T-helper 9 cell (primary cell): ENCODE results near the gene ATP8B4.

ENCODE experiments used
- DNase-seq: peaks from one replicate; pipeline ENCODE4 v3.0.0-alpha.2; 2020

The ATP8B4 gene

DNA sequence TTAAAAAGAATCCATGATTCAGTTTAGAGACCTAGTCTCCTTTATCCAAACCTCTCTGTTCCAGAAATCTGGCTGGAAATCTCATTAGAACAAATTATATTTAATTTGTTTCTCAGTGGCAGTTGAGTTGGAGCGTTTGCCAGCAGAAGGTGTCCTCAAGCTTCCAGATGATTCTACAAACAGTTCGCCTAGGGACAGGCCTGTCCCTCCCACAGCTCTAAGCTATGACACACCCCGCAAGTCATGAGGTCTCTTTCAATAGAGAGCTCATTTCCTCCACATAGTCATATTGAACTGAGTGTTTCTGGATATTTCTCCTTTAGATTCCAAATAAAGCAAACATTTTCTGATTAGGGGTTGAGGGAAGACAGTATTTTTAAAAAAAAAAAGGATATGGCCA, 230.3 kb downstream of the ATP8B4 start:
- no peak for DNase-seq

DNA sequence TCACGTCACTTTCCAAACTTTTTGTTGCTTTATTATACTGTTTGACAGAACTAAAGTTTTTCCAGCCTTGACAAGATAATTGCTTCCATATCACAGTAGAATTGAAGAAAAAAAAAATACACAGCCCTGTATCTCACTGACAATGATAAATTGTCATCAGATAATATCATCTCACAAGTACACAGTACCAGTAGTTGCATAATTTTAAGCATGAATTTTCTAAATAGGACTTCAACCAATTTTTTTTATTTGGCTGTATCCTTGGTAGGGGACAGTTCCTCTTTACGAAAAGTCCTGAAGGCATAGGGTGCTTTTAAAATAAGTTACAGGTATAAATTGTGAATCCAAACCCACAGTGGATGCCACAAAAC, 230.7 kb downstream of the ATP8B4 start:
- DNase-seq = no peak

DNA sequence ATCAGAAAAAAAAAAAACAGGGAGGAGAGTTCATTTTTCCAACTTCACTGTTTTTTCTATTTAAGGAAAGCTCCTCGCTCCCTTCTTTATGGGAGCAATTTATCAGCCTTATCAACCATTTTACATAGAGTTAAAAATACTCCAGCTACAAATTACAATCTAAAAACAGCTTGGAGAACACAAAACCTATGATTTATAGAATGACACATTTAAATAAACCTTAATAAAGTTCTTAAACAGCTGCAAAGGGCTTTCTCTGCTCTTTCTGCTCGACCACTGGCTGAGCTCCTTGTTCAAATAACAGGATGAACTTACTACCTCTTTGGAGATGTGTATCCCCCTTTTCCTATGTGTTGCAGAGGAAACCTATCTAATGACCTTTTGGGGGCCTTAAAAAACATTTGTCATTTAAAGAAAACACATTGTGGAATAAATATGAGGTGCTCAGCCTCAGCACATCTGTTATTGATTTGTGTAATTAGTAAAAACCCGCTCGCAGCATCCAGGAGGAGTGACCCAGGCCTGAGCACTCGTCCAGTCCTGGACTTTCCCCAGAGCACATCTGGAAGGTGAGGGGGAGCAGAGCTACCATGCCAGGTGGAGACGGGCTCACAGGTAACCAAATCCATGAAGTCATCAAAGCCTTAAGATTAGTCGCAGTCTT, 231.2 kb downstream of the ATP8B4 start:
- DNase-seq = no peak

DNA sequence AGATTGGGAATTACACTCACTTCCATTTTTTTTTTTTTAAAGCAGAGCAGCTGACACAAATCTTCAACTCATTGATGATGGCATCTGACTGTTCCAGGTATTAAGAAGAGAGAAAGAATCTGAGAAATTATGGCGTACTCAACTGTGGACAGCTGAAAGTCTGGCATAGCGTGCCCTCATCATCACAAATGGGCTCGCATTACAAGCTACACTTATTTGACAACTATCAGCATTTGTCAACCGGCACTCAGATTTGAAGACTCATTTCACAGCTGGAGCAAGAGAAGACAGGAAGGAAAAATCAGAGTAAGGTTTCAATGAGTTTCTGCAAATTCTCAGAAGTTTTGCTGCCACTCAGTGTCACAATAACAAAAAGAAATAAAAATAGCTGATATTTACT, 235.9 kb downstream of the ATP8B4 start:
- DNase-seq = no peak

DNA sequence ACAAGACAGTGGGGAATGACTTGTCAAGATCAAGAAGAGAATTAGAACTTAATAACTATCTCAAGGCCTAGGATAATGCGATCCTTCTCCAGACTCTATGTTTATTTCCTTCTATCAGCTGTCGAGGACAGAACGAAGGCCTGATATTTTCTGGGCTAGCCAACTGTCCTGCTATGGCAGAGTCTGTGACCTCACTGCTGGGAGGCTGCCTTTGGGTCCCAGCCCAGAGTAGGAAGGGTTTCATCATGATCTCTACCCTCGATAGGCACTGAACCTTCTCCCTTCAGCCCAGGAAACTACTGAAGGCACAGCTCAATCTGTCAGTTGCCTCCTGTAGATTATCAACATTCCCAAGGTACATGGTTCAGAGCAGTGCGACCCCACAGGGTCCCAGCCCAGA, 237.2 kb downstream of the ATP8B4 start:
- no peak for DNase-seq

DNA sequence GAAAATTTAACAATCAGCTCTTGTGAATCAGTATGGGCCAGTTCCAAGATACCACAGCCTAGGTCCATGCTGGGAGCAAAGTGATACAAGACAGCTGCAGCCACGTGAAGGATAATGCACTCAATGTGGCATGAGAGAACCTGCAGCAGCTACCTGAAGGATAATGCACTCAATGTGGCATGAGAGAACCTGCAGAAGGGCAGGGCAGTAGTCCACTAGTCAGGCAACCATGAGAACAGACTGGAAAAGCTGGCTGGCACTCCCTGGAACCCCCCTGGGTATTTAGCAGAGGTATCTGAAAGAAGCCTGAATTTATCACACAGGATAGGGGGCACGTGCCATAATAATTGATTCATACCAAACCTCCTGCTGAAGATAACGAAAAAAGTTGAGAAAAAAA, 237.6 kb downstream of the ATP8B4 start:
- DNase-seq = no peak

DNA sequence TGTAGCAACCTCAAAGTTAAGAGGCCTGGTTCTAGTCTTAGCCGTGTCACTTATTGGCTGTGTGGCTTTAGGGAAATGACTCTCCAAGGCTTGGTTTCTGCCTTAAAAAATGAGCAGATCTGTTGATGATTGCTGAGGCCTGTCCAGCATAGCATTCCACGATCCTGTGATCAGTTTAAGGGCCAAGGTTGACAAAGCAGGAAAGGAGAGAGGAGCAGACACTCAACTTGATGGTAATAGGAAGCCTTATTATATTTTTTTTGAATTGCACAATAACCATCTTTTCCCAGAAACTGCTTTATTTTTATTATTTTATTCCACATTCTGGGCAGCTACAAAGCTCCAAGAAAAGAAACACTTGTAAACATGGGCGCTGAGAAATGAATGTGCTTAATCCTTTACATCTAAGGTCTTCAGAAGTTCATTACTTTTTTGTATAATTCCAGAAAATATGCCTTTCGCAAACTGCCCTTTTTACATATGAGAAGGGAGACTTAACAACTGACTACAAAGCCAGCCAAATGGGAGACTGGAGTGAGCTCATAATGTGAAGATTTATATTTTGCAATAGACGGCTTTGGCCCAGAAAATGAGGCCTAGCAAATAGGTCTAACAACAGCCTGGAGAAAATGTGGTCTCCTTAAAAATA, 241.0 kb downstream of the ATP8B4 start:
- DNase-seq = no peak

DNA sequence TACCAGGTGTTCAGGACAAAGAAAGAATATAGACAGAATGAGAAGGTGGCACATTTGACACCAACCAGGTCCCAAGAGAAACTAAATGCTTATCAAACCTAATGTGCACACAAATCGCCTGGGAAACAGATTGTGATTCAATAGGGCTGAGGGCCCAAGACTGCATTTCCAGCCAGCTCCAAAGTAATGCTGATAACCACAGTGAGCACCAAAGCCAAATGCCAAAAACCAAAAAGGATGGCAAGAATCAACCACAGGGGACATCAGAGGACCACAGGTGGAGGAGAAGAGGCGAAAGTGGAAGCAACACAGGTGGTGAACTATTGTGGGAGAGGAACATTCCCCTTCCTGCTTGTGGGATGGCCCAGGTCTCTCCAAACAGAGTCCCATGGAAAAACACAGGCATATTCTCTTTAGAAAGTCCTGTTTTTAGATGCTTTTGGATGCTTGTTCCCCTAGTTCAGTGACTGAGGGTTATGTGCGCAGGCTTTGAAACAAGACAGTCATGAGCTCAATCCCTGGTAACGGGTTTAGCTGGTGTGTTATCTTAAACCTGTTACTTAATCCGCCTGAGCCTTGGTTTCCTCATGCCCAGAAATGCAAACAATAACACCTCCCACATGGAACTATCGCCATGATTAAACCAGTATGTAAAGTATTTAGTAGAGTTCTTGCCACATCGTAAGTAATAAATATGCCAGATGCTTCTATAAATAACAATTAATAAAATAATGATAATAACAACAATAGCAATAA, 241.7 kb downstream of the ATP8B4 start:
- DNase-seq = no peak

DNA sequence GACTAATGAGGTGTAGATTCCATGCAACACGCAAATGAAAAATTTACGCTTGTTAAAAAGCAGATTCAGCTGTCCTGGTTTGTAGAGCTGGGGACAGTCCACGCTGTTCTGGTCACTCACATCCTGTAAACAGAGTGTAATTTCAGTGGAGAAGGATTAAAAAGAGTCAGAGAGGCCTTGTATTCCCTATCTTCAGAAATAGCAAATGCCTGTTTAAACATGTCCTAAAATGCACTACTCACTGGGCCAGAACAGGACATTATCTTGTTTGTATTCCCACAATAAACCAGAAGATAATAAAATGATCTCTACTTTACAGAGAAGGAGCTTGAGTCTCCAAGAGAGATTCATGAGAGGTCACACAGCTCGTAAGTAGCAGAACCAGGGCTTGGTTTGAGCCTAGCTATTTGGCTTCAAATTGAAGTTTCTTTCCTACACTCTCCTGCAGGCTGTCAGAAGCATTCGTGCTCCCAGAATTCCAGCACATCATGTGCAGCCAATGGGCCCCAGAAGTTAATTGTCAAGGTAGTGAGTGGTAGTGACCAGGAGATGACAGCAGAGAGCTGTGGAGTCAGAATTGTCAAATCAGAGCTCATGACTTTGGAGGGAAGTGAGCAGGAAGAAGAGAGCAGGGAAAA, 242.5 kb downstream of the ATP8B4 start:
- DNase-seq = no peak

DNA sequence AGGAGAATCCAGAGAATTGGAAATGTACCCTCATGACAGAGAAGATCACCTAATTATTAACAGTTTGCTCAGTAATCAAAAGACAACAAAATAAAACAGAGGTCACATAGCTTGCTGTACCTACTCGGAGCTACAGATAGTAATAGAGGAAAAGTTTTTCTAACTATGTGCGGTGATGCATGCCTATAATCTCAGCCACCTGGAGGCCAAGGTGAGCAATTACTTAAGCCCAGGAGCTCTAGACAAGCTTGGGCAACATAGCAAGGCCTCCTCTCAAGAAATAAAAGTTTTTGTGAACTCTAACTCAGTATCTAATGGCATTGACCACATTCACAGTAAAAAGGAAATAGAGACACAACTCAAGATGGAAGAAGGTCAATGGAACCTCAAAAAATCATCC, 243.6 kb downstream of the ATP8B4 start:
- DNase-seq = no peak

DNA sequence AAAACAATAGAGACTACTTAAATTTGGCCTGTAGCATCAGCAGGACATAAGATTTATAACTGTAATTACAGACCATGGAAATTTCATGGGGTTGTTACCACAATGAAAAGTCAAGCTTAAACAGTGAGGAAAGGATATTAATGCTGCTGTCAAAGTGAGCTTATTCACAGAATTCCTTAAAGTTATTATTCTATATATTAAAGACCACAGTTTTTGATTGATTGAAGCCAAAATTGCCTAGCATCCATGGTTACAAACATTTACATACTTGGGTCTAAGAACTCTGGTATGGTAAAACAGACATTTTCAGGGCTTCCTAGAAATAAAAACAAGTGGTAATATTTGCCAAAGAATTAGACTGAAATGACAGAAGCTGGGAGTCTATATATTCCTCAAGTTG, 248.6 kb downstream of the ATP8B4 start:
- no peak for DNase-seq

DNA sequence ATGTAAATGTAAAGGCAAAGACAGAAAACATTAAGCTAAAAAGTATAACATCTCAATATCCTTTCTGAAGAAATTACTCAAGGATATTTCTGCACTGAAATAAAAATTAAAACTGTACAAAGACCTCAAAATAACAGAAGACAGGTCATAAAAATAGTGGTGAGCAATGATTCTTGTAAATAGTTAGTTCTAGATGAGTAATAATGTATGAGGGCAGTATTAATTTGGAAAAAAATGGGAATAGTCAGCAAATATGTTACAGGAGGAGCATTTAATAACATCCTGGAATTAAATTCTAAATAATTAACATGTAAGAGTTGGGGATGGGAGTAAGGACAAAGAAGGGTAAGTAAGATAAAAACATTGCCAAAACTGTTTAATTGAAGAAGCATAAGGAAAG, 250.7 kb downstream of the ATP8B4 start:
- DNase-seq = no peak

DNA sequence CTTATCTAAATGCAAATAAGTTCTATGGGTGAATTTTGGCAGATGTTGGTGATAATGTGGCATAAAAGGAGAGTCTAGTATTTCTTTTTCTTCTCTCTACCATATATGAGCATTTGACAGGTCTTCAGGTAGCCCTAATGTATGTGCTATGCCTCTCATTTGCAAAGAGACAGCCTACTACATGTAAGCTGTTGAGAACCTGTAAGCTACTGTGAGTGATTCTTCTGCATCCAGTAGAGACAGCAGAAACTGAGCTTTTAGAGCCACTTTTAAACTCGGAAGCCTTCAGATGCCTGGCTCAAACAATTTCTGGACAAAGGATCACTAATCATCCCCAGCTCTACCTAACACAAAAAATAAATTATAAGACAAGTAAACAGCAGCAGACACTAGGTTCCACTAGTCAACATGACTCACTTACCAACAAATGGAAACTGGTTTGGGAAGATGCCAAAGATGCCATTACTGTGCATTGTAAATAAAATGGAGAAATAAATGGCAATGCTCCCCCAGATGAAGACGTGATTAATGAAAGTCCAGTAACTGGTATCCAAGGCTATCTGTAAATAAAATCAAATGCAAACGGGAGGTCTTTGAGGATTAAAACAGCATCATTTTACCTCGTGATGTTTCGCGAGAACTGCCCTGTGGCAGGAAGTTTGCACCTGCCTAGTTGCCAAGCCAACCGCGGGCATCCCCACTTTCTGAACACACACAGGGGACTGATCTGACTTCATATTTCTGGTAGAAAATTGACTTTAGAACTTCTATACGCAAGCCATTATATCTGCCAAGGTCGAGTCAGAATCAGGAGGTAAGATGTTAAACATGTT, 252.9 kb downstream of the ATP8B4 start:
- DNase-seq = no peak

DNA sequence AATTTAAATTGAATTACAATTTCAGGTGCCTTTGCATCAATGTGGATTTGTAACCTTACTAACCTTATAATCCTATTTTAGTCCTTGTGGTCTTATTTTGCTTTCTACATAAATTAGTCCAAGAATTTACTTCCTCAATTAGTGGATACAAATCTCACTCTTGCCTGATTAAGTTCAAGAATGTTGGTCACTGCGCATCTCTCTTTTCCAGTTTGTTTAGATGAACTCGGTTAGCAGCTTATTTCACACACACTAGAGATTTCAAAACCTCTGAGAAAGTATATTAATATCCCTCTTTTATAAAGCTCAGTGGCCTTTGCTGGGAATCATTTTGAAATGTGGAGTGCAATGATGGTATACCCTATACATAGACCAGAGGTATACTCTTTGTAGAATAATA, 254.8 kb downstream of the ATP8B4 start:
- no peak for DNase-seq

DNA sequence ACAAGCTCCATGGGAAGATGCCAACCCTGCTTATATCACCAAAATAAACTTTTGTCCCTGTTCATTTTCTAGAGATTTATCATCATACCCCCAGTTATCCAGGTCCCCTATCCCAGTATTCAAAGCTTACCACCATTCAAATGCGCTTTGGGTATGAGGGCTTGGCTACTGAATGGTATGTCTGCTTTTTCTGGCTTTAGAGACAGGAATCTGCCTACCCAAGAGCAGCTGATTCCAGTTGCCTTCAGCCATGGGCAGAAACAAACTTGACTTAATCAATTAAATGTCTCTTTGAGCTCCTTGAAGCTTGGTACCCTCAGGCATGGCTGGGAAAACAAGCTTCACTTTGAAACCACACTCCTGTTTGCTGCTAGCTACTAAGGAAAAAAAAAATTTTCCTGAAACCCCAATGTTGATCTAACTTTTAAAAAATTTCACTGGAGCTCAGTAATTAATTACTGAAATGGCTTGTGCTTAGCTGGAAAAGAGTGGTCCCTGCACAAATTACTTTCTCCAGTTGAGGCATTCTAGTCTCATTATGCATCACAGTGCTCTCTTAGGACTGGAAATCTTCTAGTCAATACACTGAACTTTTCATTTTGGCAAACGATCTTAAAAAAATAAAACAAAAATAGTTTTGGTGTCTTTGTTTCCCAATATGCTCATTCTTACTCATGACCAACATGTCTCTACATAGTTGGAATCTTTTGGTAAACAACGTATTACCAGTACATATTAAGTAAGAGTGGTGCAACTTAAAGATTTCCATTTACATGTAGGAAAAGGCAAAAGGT, 255.4 kb downstream of the ATP8B4 start:
- no peak for DNase-seq

DNA sequence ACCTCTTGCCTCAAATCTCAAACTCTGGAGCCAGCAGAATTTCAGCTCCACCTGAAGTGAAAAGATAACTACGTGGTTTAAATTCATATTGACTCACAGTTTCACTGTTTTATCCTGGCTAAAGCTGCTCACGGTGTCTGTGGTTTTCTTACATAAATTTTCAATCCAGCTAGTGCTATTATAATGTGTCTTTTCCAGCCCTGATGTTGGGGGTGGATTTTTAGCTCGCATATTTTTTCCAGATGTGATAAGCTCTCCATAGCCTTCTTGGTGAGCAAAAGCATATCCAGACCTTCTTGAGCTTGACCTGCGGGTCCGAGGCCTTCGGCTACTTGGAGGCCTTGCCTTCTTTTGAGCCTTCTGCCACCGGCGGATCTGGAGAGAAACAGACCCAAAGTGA, 258.9 kb downstream of the ATP8B4 start:
- DNase-seq = no peak

DNA sequence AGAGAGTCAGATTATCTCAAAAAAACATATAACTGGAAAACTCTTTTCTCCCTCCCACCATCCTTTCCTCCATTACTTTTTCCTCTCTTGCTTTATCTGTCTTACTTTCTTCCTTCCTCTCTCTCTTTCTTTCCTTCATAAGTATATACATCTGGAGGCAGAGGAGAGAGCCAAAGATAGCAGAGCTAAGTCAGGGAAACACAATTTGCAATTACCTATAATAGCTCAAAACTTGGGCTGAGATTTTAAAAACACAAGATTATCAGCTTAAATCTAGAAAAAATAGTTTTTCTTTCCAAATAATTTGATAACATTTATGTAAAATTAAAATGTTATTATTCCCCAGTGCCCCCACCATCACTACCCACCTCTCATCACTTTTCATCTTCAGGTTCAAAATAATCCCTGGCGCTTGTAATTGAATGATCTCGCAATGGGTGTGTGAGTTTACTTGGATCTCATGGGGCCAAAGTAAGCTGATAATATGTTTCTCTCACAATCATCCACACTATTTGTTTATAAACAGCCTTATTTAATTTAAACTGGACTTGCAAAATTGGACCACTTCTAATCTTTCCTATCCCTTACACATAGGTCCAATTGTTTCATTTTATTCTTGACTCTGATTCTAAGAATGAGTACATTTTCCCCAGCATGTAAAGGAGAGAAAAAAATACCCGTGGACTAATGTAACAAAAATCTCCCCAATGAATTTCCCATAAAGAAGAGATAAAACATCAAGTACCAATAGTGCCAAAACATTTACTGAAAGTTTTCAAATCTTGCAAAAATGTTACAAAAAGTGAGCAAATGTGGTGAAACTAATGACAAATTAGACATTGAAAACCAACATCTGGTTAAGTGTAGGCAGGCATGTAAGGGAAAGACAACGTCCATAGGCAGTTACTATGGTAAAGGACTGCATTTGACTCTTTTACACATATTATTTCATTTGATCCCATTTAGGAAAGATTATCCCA, 261.2 kb downstream of the ATP8B4 start:
- DNase-seq = no peak

DNA sequence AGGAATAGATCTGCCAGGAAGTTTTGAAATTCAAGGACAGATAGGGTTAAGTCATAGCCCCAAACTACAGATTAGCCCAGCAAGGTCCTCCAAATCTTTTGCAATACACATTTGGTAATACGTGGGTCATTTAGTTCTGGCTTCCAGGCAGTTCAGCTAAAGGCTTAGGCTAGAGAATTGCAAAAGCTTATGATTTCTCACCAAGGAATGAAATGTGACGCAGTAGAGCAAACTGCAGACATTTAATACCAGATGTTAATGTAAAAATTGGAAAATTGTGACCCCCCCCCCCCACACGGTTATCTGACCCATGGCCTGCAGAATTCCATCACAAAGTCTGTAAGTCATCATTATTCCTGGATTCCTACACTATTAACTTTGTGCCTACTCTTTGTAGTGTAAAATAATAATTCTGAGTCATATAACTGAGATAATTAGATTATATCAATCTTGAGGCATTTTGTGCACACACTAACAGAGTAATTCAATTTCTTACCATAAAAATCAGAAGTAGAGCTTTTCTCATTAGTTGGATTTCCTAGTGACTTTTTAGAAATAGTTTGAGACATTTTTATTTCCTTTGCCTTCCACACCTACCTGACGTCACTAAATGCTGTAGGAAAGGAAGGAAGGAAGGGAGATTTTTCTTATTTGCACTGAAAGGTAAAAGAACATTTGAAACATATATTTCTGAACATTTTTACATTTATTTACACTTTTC, 263.0 kb downstream of the ATP8B4 start:
- no peak for DNase-seq

DNA sequence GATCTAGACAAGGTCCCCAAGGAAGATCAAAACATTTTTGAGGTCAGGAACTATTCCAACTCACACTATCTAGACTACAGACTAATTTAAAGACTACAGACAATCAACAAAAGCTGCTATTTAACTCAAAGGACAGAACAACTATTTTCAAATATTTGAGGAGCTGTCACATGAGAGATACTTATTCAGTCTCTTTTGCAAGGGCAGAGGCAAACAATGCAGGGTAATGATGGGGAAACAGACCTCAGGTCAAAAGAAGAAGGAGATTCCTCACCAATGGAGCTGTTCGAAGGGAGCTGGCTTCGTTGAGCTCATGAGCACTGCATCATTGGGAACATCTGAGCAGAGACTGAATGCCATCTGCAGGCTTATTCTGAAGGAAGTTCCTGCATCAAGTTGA, 266.3 kb downstream of the ATP8B4 start:
- DNase-seq = no peak

DNA sequence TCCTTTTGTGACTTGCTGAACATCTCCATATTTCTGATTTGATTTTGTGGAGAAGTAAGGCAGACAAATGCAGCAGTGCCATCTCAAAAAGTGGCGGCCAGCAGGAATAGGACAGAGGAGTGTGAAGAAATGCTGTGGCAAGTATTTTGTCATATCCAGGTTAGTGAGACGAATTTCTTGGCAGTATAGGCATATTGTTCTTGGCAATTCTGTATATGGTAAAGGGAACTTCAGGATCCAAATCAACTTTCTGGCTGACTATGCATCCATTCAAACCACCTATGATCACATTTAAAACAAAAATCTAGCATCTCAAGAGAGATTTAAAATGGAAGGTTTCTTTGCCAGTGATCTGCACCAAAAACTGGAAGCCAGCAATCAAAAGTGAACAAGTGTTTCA, 270.2 kb downstream of the ATP8B4 start:
- DNase-seq = no peak
